Measurements from ENCODE around the gene MYRFL.

DNA sequence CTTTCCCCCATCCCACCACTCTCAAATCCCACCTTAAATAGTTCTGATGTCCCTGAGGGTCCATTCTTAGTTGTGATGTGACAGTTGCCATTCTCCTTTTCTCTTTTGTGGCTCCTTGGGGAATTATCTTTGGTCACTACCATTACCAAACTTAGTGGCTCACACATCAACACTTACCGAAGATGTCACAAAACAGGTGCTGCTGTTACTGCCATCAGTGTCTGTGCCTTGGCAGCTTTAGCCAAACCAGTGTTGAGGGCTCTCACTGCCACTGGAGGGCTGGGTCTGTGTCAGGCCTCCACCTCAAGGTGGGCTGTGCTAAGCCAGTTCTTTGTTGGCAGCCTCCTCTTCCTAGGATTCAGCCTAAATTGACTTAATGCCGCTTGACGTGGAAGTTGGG, 144.0 kb downstream of the MYRFL start:
- no peak for TF ChIP-seq CTCF (conservative IDR thresholded peaks at IDR 0.05)
- no peak for TF ChIP-seq EZH2 (IDR thresholded peaks at IDR 0.05; ENCODE audit: low read depth)
